Spleen (tissue), 11 donors: ENCODE measurements around the gene CASKIN2. TPM values are rescaled to one million over a fixed set of nuclear protein-coding genes. Genes with fewer than 3 reads are reported as not detected.

Experiments
- DNase-seq: peaks from one replicate; pipeline ENCODE4 v3.0.0-alpha.2; 2020
- H3K27ac ChIP-seq, 8 donors: fragments of 200-600 bp; sonication (generic) in 7 of 8; 1 replicate in 4 of 8; 2 replicates in 4 of 8; pipeline versions ENCODE4 v1.5.0 to v1.8.0; 2016 to 2021; ENCODE audit warnings: inconsistent platforms in 4 of 8, mild to moderate bottlenecking in 4 of 8, moderate library complexity in 1 of 8
- H3K27me3 ChIP-seq, 7 donors: fragments of 200-600 bp; sonication (generic) in 6 of 7; replicated peaks in 1 of 7; 1 replicate in 4 of 7; 2 replicates in 3 of 7; pipeline versions ENCODE4 v1.5.0 to v1.8.0; 2016 to 2021; ENCODE audit warnings: inconsistent platforms in 3 of 7, mild to moderate bottlenecking in 1 of 7
- H3K36me3 ChIP-seq, 6 donors: fragments of 200-600 bp; sonication (generic) in 5 of 6; 1 replicate in 4 of 6; 2 replicates in 2 of 6; pipeline versions ENCODE4 v1.5.0 to v1.8.0; 2016 to 2021; ENCODE audit warnings: inconsistent platforms in 2 of 6
- H3K4me1 ChIP-seq, 6 donors: fragments of 200-600 bp; sonication (generic) in 5 of 6; 1 replicate in 3 of 6; 2 replicates in 3 of 6; pipeline versions ENCODE4 v1.5.0 to v1.8.0; 2016 to 2021; ENCODE audit warnings: inconsistent platforms in 3 of 6
- H3K4me3 ChIP-seq, 8 donors: fragments of 200-600 bp; sonication (generic) in 7 of 8; 1 replicate in 4 of 8; 2 replicates in 4 of 8; pipeline versions ENCODE4 v1.5.0 to v1.8.0; 2016 to 2021; ENCODE audit warnings: inconsistent platforms in 4 of 8, mild to moderate bottlenecking in 4 of 8, moderate library complexity in 2 of 8
- H3K9me3 ChIP-seq, 8 donors: fragments of 200-600 bp; sonication (generic) in 7 of 8; 1 replicate in 4 of 8; 2 replicates in 4 of 8; pipeline versions ENCODE4 v1.5.0 to v1.8.0; 2016 to 2021; ENCODE audit warnings: inconsistent platforms in 4 of 8
- POLR2A ChIP-seq, 3 donors: fragments of 450-650 bp; IDR thresholded peaks; one replicate each; pipeline ENCODE4 v1.5.1; 2017; ENCODE audit warnings: antibody characterized with exemption in 3 of 3, mild to moderate bottlenecking in 1 of 3
- POLR2AphosphoS5 ChIP-seq, 3 donors: sonication (generic); formaldehyde crosslinking; IDR thresholded peaks; one replicate each; pipeline ENCODE4 v1.5.1; 2017; ENCODE audit warnings: antibody characterized with exemption in 3 of 3
- WGBS, 5 donors: extraction: QIAGEN DNeasy Blood & Tissue Kit in 3 of 5; methylation state at CpG; one replicate each; pipeline versions ENCODE4 v1.1.5 to v1.1.7; 2013 to 2018; 5-methylcytosine and 5-hydroxymethylcytosine counted together
- intact Hi-C: fragments of 100-400 bp; cut with DNase I; formaldehyde crosslinking; loops from one replicate; pipeline ENCODE4 v1.15.0; 2023; ENCODE audit warnings: low total_unique reads
- polyA plus RNA-seq, 3 donors: library from polyadenylated mRNA; stranded (reverse); fragments of 200-250 nt; gene quantifications; one replicate each; pipeline ENCODE4 v1.2.1, GENCODE V29; 2013
- total RNA-seq, 7 donors: library from RNA; depleted of rRNA in 3 of 7; stranded (reverse); fragments of >200 nt in 3 of 7; fragmentation: NEBNext Ultra II Directional in 4 of 7; extraction: Animal tissue kit (Norgen Biotek cat#: 25700) in 4 of 7; gene quantifications; one replicate each; pipeline versions ENCODE4 v1.1.0 to v1.2.1, GENCODE V29; 2016 to 2021
- TF ChIP-seq, protein P1 (sequence below), 11 experiments: fragments of 200-600 bp in 7 of 11; fragments of 450-650 bp in 4 of 11; sonication (generic) in 4 of 11; IDR thresholded peaks in 8 of 11; conservative IDR thresholded peaks in 3 of 11; 1 replicate in 7 of 11; 2 replicates in 4 of 11; pipeline versions ENCODE4 v1.4.0 to v1.8.0; 2016 to 2021; ENCODE audit warnings: antibody characterized with exemption in 11 of 11, inconsistent platforms in 4 of 11, mild to moderate bottlenecking in 1 of 11
- donor health status: healthy with polysubstance abuse.
- donor health status: DM: no; HTN: no; CAD: no; lungs with moderate emphysema.
- donor health status: DM: no; HTN: no; CAD: no.
- donor health status: Bipolar disorder and iron deficiency.
- donor health status: healthy.
- donor health status: DM: no; HTN: no; CAD: no.
- donor health status: DM: yes; HTN: yes; CAD: no.

Gene CASKIN2
- total and polyA plus RNA-seq, 10 donors, result 4.7 to 135 (median 41.9) TPM

DNA sequence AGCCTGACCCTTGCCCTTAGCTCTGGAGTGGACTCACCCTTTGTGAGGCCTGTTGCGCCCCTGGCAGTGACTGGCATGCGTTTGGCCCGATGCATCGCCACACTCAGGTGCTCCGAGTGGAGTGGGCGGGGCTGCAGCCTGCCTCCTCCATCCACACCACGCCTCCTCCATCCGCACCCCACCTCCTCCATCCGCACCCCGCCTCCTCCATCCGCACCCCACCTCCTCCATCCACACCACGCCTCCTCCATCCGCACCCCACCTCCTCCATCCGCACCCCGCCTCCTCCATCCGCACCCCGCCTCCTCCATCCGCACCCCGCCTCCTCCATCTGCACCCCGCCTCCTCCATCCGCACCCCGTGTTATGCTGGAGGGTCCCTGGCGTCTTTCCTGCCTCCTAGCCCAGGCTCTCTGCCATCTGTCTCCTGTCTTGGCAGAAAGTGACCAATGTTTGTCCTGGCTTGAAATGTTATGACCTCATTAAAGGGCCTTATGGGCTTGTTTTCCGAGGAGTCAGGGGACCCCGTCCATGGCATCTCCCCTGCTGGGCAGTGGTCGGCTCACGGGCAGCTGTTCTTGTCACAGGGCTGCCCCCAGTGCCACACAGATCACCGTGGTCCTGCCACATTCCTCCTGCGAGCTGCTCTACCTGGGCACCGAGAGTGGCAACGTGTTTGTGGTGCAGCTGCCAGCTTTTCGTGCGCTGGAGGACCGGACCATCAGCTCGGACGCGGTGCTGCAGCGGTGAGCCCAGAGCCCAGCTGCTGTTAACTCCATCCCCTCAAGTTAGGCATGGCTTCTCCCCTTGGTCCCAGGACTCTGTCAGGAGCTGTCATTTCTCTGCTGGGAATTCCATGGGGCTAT, 43.6 kb upstream of the CASKIN2 start:
- WGBS, 5 donors, result 90 to 96% (median 93%) methylated on average over 29 to 36 of the region's 38 CpGs
- intact Hi-C loops, result no loop called here
- peaks cover 0 to 20% (median 5%) of the 10 kb centered on the region in 6 donors for H3K4me1 ChIP-seq
- no peaks in the 10 kb centered on the region for H3K27me3 ChIP-seq
- TF ChIP-seq POLR2A (IDR thresholded peaks at IDR 0.05) (no peak), POLR2AphosphoS5 (IDR thresholded peaks at IDR 0.05) (no peak)
- TF ChIP-seq, protein P1, sequence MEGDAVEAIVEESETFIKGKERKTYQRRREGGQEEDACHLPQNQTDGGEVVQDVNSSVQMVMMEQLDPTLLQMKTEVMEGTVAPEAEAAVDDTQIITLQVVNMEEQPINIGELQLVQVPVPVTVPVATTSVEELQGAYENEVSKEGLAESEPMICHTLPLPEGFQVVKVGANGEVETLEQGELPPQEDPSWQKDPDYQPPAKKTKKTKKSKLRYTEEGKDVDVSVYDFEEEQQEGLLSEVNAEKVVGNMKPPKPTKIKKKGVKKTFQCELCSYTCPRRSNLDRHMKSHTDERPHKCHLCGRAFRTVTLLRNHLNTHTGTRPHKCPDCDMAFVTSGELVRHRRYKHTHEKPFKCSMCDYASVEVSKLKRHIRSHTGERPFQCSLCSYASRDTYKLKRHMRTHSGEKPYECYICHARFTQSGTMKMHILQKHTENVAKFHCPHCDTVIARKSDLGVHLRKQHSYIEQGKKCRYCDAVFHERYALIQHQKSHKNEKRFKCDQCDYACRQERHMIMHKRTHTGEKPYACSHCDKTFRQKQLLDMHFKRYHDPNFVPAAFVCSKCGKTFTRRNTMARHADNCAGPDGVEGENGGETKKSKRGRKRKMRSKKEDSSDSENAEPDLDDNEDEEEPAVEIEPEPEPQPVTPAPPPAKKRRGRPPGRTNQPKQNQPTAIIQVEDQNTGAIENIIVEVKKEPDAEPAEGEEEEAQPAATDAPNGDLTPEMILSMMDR (IDR thresholded peaks at IDR 0.05 in 8 of 11, conservative IDR thresholded peaks at IDR 0.05 in 3 of 11), result no peak
- H3K27ac ChIP-seq, result no peak overlapping the region
- H3K4me3 ChIP-seq, result no peak overlapping the region
- no peak for DNase-seq
- H3K36me3 ChIP-seq, result peaks cover 0 to 61% (median 15%) of the 10 kb centered on the region in 6 donors
- no peaks in the 10 kb centered on the region for H3K9me3 ChIP-seq

DNA sequence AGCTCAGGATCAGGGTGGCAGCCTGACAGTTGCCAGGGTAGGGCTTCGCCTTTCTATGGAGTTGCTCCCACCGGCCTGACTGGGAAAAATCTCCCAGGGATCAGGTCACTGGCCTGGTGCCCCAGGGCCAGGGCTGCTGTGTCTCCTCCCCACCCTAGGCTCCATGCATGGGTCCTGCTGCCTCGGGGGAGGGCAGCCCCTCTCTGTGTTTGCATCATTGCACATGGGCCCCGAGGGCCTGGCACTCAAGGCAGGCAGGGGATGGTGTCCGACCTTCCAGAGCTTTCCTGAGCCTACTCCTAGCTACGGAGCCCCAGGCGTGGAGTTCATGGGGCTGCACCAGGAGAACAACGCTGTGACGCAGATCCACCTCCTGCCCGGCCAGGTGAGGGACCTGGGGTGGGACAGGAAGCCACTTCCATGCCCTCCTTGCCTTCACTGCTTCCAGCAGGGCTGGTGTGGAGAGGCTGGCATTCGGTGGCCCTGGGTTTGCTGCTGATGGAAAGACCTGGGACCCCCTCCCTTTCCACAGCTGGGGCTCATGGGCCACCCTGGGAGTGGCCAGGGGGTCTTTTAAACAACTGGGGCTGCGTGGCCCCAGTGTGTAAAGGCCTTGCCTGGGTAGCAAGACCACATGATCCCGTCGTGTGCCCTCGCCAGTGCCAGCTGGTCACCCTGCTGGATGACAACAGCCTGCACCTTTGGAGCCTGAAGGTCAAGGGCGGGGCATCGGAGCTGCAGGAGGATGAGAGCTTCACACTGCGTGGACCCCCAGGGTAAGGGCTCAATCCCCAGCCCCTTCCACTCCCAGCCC, 42.7 kb upstream of the CASKIN2 start:
- H3K4me1 ChIP-seq, result peaks cover 0 to 20% (median 5%) of the 10 kb centered on the region in 6 donors
- no peaks in the 10 kb centered on the region for H3K9me3 ChIP-seq
- peaks cover 0 to 52% (median 8%) of the 10 kb centered on the region in 6 donors for H3K36me3 ChIP-seq
- intact Hi-C loops, result no loop called here
- peak overlapping the region in 1 of 8 donors; percentile 60 for H3K27ac ChIP-seq
- TF ChIP-seq POLR2A (IDR thresholded peaks at IDR 0.05) (no peak), POLR2AphosphoS5 (IDR thresholded peaks at IDR 0.05) (no peak)
- TF ChIP-seq, protein P1 (IDR thresholded peaks at IDR 0.05 in 8 of 11, conservative IDR thresholded peaks at IDR 0.05 in 3 of 11), result no peak
- DNase-seq, result no peak
- 86 to 92% (median 89%) methylated on average over 10 to 18 of the region's 18 CpGs for WGBS, 5 donors
- no peak overlapping the region for H3K4me3 ChIP-seq
- H3K27me3 ChIP-seq, result no peaks in the 10 kb centered on the region

- H3K27me3 ChIP-seq, result no peaks in the 10 kb centered on the region
- TF ChIP-seq, protein P1 (IDR thresholded peaks at IDR 0.05 in 8 of 11, conservative IDR thresholded peaks at IDR 0.05 in 3 of 11), result no peak
- no peak for TF ChIP-seq POLR2A (IDR thresholded peaks at IDR 0.05)
- no peak for TF ChIP-seq POLR2AphosphoS5 (IDR thresholded peaks at IDR 0.05)
- H3K4me3 ChIP-seq, result no peak overlapping the region
- WGBS, 5 donors, result 67 to 82% (median 78%) methylated on average over 11 to 15 of the region's 15 CpGs
- peaks cover 0 to 44% (median 3%) of the 10 kb centered on the region in 6 donors for H3K36me3 ChIP-seq
- intact Hi-C loops, result no loop called here
- H3K4me1 ChIP-seq, result peaks cover 0 to 20% (median 5%) of the 10 kb centered on the region in 6 donors
- no peaks in the 10 kb centered on the region for H3K9me3 ChIP-seq
- no peak for DNase-seq
- peak overlapping the region in 2 of 8 donors; percentile 2 to 60 for H3K27ac ChIP-seq
Observed at GRCh38 chr17:75557075-75557851, 41.9 kb upstream of the CASKIN2 start.
